Muscle of leg (tissue), 16 donors: ENCODE measurements around the gene SFTPA1. TPM values are rescaled to one million over a fixed set of nuclear protein-coding genes. Genes with fewer than 3 reads are reported as not detected.
"Not testable (repeated sequence)": the region's sequence is repeated elsewhere in the genome, so short reads cannot be mapped to it uniquely, and the experiment has no call there.

Experiments used
- DNase-seq: peaks from one replicate; pipeline ENCODE4 v3.0.0; 2013
- H3K27ac ChIP-seq: one replicate; pipeline ENCODE4 v1.5.1; 2013; ENCODE audit warnings: mild to moderate bottlenecking, low read length, control low read depth
- H3K27me3 ChIP-seq: one replicate; pipeline ENCODE4 v1.6.1; 2013; ENCODE audit warnings: low read length; ENCODE audit not compliant: control insufficient read depth, insufficient read depth
- H3K36me3 ChIP-seq: one replicate; pipeline ENCODE4 v1.6.1; 2013; ENCODE audit warnings: low read length; ENCODE audit not compliant: control insufficient read depth, insufficient read depth
- H3K4me1 ChIP-seq: one replicate; pipeline ENCODE4 v1.6.1; 2013; ENCODE audit warnings: low read length; ENCODE audit not compliant: control insufficient read depth, insufficient read depth
- H3K4me3 ChIP-seq: one replicate; pipeline ENCODE4 v1.5.1; 2013; ENCODE audit warnings: low read length, control low read depth
- H3K9me3 ChIP-seq: replicated peaks from 2 replicates; pipeline ENCODE4 v1.6.1; 2013; ENCODE audit warnings: low read depth, low read length; ENCODE audit not compliant: control insufficient read depth
- WGBS: methylation state at CpG from one replicate; pipeline ENCODE4 v1.1.5; 2013; ENCODE audit warnings: missing lambda C conversion rate; ENCODE audit not compliant: insufficient coverage; 5-methylcytosine and 5-hydroxymethylcytosine counted together
- long read RNA-seq, 11 donors: transcript quantifications; one replicate each; lab custom pipeline, GENCODE V29; 2026
- polyA plus RNA-seq, 8 donors: library from polyadenylated mRNA; unstranded; fragments of 120-200 nt; gene quantifications; one replicate each; pipeline versions ENCODE4 v1.2.1 to v1.2.3, GENCODE V29; 2013; ENCODE audit warnings: inconsistent platforms in 1 of 8, low replicate concordance in 1 of 8; ENCODE audit not compliant: insufficient read length in 8 of 8, insufficient read depth in 1 of 8
- total RNA-seq: library from RNA; stranded (reverse); fragments of 120-200 nt; gene quantifications from one replicate; pipeline ENCODE4 v1.2.4, GENCODE V29; 2013

SFTPA1 gene
- not detected for total RNA-seq
- 1 to 10 TPM in 1 of 8 donors, not detected in 7; 3.1 TPM for polyA plus RNA-seq
- long read RNA-seq, donor 1, result 0 reads
- long read RNA-seq, donor 2, result 0 reads
- long read RNA-seq, donor 3, result 0 reads
- long read RNA-seq, donor 4, result 0 reads
- long read RNA-seq, donor 5, result 0 reads
- long read RNA-seq, donor 6, result 0 reads
- long read RNA-seq, donor 7, result 0 reads
- long read RNA-seq, donor 8, result 0 reads
- long read RNA-seq, donor 9, result 0 reads
- long read RNA-seq, donor 10, result 0 reads
- long read RNA-seq, donor 11, result 0 reads

DNA sequence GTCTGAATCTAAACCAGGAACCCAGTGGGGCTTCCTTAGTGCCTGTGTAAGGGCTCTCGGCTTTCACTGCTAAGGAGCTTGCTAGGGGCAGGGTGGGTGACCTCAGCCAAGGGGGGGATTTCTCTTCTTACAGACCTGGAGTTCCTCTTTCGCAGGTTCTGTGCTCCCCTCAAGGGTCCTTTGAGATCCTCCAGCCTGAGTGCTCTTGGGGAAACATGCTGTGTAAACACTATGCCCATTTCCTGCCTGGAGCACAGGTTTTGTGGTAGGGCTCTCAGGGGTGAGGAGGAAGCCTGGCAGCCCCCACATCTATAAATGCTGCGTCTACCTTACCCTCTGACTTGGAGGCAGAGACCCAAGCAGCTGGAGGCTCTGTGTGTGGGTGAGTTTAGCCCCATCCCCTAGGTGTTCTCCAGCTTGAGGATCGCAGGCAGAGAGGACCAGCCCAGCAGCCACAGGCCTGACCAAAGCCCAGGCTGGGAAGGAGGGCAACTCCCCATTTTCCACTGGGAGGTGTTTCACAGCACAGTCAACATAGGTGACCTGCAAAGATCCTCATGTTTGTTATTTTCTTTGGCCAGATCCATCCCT, at the start of gene SFTPA1:
Gene SFTPA1 (plus strand): TSS at position 339 of the 591 bp plus-strand sequence. CDS start 887 bp downstream, outside the sequence.
- Histone ChIP-seq H3K27me3 (peaks cover 2% of the 10 kb centered on the region), H3K4me3 (no peak within 1 kb of the TSS), H3K27ac (no peak within 1 kb of the TSS), H3K9me3 (no peaks in the 10 kb centered on the region), H3K4me1 (no peaks in the 10 kb centered on the region), H3K36me3 (no peaks in the 10 kb centered on the region)
- 68% methylated on average over 2 of the region's 4 CpGs for WGBS
- DNase-seq, result no peak

GRCh38 chr10:79561257-79561656, 49.5 kb upstream of the SFTPA1 start:
- 100% methylated on average over 1 of the region's 3 CpGs for WGBS
- DNase-seq, result no peak
- Histone ChIP-seq H3K27ac (no peak overlapping the region), H3K9me3 (no peaks in the 10 kb centered on the region), H3K4me1 (peaks cover 5% of the 10 kb centered on the region), H3K36me3 (no peaks in the 10 kb centered on the region), H3K27me3 (peaks cover 5% of the 10 kb centered on the region), H3K4me3 (no peak overlapping the region)

- DNase-seq, result peak; percentile 60
- no peaks in the 10 kb centered on the region for H3K36me3 ChIP-seq
- H3K27ac ChIP-seq, result no peak overlapping the region
- peaks cover 5% of the 10 kb centered on the region for H3K27me3 ChIP-seq
- 10% methylated on average over 16 of the region's 17 CpGs for WGBS
- no peaks in the 10 kb centered on the region for H3K9me3 ChIP-seq
- H3K4me1 ChIP-seq, result peaks cover 5% of the 10 kb centered on the region
- H3K4me3 ChIP-seq, result no peak overlapping the region
Observed at GRCh38 chr10:79562135-79562756, 48.5 kb upstream of the SFTPA1 start.

DNA sequence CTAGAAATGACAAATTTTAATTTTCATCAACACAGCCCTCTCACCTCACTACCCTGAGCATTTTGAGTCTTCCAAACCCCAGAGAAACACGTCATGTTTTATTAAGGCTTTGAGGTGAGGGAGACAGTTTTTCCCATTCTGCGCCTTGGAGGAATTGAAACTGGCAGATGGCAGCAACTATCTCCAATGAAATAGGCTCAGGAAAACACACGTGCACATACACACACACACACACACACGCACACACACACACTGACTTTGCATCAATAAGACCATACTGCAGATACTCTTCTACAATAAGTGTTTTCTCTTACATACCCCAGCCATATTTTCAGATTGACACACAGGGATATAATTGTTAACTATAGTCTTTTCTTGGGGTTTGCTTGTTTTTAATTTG, 47.3 kb upstream of the SFTPA1 start:
- WGBS, result 33% methylated on average over 1 of the region's 4 CpGs
- Histone ChIP-seq H3K4me1 (peaks cover 5% of the 10 kb centered on the region), H3K27me3 (peaks cover 5% of the 10 kb centered on the region), H3K27ac (no peak overlapping the region), H3K36me3 (no peaks in the 10 kb centered on the region), H3K9me3 (no peaks in the 10 kb centered on the region), H3K4me3 (no peak overlapping the region)
- DNase-seq, result peak; percentile 23

GRCh38 chr10:79570624-79571023, 40.1 kb upstream of the SFTPA1 start:
- H3K36me3 ChIP-seq, H3K4me1 ChIP-seq, H3K27ac ChIP-seq, H3K27me3 ChIP-seq, DNase-seq, H3K9me3 ChIP-seq, H3K4me3 ChIP-seq: not testable (repeated sequence)
- 80% methylated on average over 5 of the region's 6 CpGs for WGBS

DNA sequence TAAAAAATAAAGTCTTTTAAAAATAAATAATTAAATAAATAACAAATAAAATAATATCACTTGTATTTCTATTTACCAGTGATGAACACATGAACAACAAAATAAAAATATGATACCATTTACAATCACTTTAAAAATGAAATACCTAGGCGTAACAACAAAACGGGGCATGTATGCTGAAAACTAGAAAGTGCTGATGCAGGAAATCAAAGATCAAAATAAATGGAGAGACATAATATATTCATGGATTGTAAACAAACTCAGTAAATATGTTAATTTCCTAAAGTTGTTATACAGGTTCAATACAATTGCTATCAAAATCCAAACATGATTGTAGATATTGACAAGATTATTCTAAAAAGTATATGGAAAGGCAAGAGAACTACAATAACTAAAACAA, 31.4 kb upstream of the SFTPA1 start:
- no peak for DNase-seq
- whole genome bisulfite sequencing, result no CpG with 5 or more reads among the region's 2 CpGs
- no peak overlapping the region for H3K4me3 ChIP-seq
- no peaks in the 10 kb centered on the region for H3K27me3 ChIP-seq
- H3K36me3 ChIP-seq, result no peaks in the 10 kb centered on the region
- no peaks in the 10 kb centered on the region for H3K9me3 ChIP-seq
- no peak overlapping the region for H3K27ac ChIP-seq
- H3K4me1 ChIP-seq, result no peaks in the 10 kb centered on the region

DNA sequence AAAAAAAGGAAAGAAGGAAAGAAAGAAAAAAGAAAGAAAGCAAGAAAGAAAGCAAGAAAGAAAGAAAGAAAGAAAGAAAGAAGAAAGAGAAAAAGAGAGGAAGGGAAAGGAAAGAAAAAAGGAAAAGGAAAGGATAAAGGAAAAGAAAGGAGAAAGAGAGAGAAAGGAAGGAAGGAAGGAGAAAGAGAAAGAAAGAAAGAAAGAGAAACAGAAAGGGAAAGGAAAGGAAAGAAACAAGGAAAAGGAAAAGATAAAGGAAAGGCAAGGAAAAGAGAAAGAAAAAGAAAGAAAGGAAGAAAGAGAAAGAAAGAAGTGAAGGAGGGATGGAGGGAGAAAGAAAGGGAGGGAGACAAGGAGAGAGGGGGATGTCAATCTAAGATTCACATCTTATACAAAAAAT, 29.7 kb upstream of the SFTPA1 start:
- no peaks in the 10 kb centered on the region for H3K36me3 ChIP-seq
- no peaks in the 10 kb centered on the region for H3K9me3 ChIP-seq

DNA sequence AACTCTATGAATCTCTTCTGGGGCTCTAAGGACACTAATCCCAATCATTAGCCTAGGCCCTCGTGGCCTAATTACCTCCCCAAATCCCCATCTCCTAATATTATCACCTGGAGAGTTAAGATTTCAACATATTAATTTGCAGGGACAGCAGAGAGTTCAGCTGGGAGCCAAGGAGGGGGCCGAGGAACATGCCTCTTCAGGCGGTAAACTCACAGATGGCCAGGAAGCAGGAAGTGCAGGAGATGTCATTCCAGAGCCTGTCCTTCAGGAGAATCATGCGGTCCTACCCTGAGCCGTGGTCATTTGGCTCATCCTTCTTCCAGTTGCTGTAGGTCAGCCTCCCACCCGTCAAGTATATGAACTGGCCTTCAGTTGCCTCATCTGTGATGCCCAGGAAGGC, 28.6 kb upstream of the SFTPA1 start:
- Histone ChIP-seq H3K4me3 (no peak overlapping the region), H3K4me1 (no peaks in the 10 kb centered on the region), H3K36me3 (no peaks in the 10 kb centered on the region), H3K27ac (no peak overlapping the region), H3K27me3 (no peaks in the 10 kb centered on the region), H3K9me3 (no peaks in the 10 kb centered on the region)
- 87% methylated on average over 5 of the region's 6 CpGs for WGBS
- no peak for DNase-seq

More for the DNA sequence above, 29.7 kb upstream of the SFTPA1 start:
- no peak overlapping the region for H3K27ac ChIP-seq
- no peak overlapping the region for H3K4me3 ChIP-seq
- no peak for DNase-seq
- no peaks in the 10 kb centered on the region for H3K27me3 ChIP-seq
- H3K4me1 ChIP-seq, result no peaks in the 10 kb centered on the region

DNA sequence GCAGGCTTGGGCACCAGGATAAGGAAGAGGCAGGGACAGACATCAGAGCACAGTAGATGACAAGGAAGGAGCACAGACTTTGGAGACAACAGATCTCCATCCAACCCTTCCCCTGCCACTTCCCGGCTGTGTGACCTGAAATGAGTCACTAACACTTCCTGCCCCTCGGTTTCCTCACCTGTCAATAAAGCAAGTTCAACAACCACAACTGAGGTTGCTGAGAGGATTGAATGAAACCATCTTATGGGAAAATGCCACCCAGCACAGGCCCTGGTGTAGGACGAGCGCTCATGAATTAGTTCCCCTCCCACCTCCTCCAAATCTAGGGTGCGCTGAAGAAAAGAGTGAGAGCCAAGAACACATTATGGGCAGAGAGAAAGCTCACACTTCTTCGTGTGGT, 27.8 kb upstream of the SFTPA1 start:
- 60% methylated on average over 1 of the region's 6 CpGs for WGBS
- DNase-seq, H3K27ac ChIP-seq, H3K36me3 ChIP-seq, H3K9me3 ChIP-seq, H3K4me1 ChIP-seq, H3K27me3 ChIP-seq, H3K4me3 ChIP-seq: not testable (repeated sequence)

DNA sequence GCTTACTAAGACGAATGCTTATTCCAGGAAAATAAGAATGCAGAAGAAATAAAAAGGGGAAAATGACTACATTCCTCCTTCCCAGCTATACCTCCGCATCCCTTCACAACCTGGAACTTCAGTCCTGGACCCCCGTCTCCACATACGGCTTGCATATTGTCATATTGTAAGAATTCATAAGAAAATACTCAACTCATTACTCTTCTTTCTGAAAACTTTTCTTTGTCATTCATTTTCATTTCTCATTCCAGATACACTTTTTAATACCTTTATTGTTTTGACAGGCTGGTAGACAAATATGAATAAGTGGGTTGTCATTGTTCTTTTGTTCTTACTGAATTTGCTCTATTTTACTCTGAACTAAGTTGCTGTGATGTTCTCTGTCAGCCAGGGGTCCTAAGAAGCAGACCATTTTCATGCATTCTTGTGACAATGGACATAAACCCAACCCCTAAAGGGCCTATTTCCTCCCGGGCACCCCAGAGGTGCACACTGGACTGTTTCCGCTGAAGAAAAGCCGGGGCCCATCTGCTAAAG, 27.2 kb upstream of the SFTPA1 start:
- Histone ChIP-seq H3K9me3 (no peaks in the 10 kb centered on the region), H3K27me3 (no peaks in the 10 kb centered on the region), H3K4me3 (no peak overlapping the region), H3K4me1 (no peaks in the 10 kb centered on the region), H3K36me3 (no peaks in the 10 kb centered on the region), H3K27ac (no peak overlapping the region)
- no peak for DNase-seq
- WGBS, result 100% methylated on average over 1 of the region's 7 CpGs
